SJSA1 (cell line): ENCODE data around the gene CAMK2N1. TPM values are rescaled to one million over a fixed set of nuclear protein-coding genes. Genes with fewer than 3 reads are reported as not detected.

ENCODE experiments used
- DNase-seq, 2 experiments: peaks; one replicate each; pipeline ENCODE4 v3.0.0-alpha.2; 2015 to 2020; ENCODE audit warnings: low spot score in 2 of 2, low read depth in 1 of 2
- H3K27ac ChIP-seq: fragments of 250-450 bp; sonication (Bioruptor Pico); 2 replicates; pipeline ENCODE4 v1.5.1; 2020; ENCODE audit warnings: mild to moderate bottlenecking, moderate library complexity
- H3K27me3 ChIP-seq: fragments of 250-450 bp; sonication (Bioruptor Pico); replicated peaks from 2 replicates; pipeline ENCODE4 v1.5.1; 2020; ENCODE audit warnings: mild to moderate bottlenecking, moderate library complexity
- H3K36me3 ChIP-seq: fragments of 250-450 bp; sonication (Bioruptor Pico); 2 replicates; pipeline ENCODE4 v1.5.1; 2020; ENCODE audit warnings: mild to moderate bottlenecking
- H3K4me1 ChIP-seq: fragments of 250-450 bp; sonication (Bioruptor Pico); replicated peaks from 2 replicates; pipeline ENCODE4 v1.6.1; 2021; ENCODE audit warnings: mild to moderate bottlenecking
- H3K4me3 ChIP-seq: fragments of 250-450 bp; sonication (Bioruptor Pico); 2 replicates; pipeline ENCODE4 v1.5.1; 2020; ENCODE audit warnings: mild to moderate bottlenecking
- H3K9me3 ChIP-seq: fragments of 250-450 bp; sonication (Bioruptor Pico); replicated peaks from 2 replicates; pipeline ENCODE4 v1.5.1; 2020; ENCODE audit warnings: mild to moderate bottlenecking
- total RNA-seq: library from RNA; depleted of rRNA; stranded (reverse); fragments of >200 nt; shearing (Covaris generic); gene quantifications from 2 replicates; pipeline ENCODE4 v1.2.3, GENCODE V29; 2014

The CAMK2N1 gene
- total RNA-seq, 1 experiment from 2014 or later: 37.1 TPM

GRCh38 chr1:20466273-20466672 lies 19.7 kb downstream of the CAMK2N1 start:
- no peak overlapping the region for H3K27ac ChIP-seq
- no peak for DNase-seq
- H3K36me3 ChIP-seq: no peaks in the 10 kb centered on the region
- H3K4me1 ChIP-seq: no peaks in the 10 kb centered on the region; the same call in 1 of the 2 replicates
- H3K9me3 ChIP-seq: no peaks in the 10 kb centered on the region
- H3K27me3 ChIP-seq: no peaks in the 10 kb centered on the region; the same call in 1 of the 2 replicates
- H3K4me3 ChIP-seq: no peak overlapping the region

- Histone ChIP-seq H3K27ac (no peak overlapping the region), H3K9me3 (no peaks in the 10 kb centered on the region), H3K4me3 (no peak overlapping the region), H3K4me1 (no peaks in the 10 kb centered on the region; the same call in 1 of the 2 replicates), H3K36me3 (no peaks in the 10 kb centered on the region), H3K27me3 (no peaks in the 10 kb centered on the region; the same call in 1 of the 2 replicates)
- no peak for DNase-seq
These were observed 20.8 kb downstream of the CAMK2N1 start for GRCh38 chr1:20465187-20465586.

GRCh38 chr1:20463502-20463901 lies 22.5 kb downstream of the CAMK2N1 start:
- DNase-seq: no peak
- no peaks in the 10 kb centered on the region; the same call in 1 of the 2 replicates for H3K27me3 ChIP-seq
- no peaks in the 10 kb centered on the region for H3K9me3 ChIP-seq
- H3K27ac ChIP-seq: no peak overlapping the region
- H3K4me1 ChIP-seq: no peaks in the 10 kb centered on the region
- H3K36me3 ChIP-seq: no peaks in the 10 kb centered on the region
- no peak overlapping the region for H3K4me3 ChIP-seq

GRCh38 chr1:20462397-20462796 lies 23.6 kb downstream of the CAMK2N1 start:
- no peaks in the 10 kb centered on the region for H3K36me3 ChIP-seq
- no peaks in the 10 kb centered on the region for H3K9me3 ChIP-seq
- no peak overlapping the region for H3K4me3 ChIP-seq
- no peak for DNase-seq
- no peak overlapping the region for H3K27ac ChIP-seq
- H3K4me1 ChIP-seq: no peaks in the 10 kb centered on the region
- H3K27me3 ChIP-seq: no peaks in the 10 kb centered on the region; the same call in 1 of the 2 replicates

GRCh38 chr1:20458717-20459116 lies 27.3 kb downstream of the CAMK2N1 start:
- Histone ChIP-seq H3K27me3 (no peaks in the 10 kb centered on the region; the same call in 1 of the 2 replicates), H3K4me1 (no peaks in the 10 kb centered on the region), H3K9me3 (no peaks in the 10 kb centered on the region)

GRCh38 chr1:20454004-20454403 lies 32.0 kb downstream of the CAMK2N1 start:
- Histone ChIP-seq H3K36me3 (no peaks in the 10 kb centered on the region), H3K27me3 (peaks cover 4% of the 10 kb centered on the region; the same call in 1 of the 2 replicates), H3K9me3 (no peaks in the 10 kb centered on the region), H3K27ac (no peak overlapping the region), H3K4me3 (no peak overlapping the region), H3K4me1 (no peaks in the 10 kb centered on the region; the same call in 1 of the 2 replicates)
- DNase-seq: no peak

More at GRCh38 chr1:20458717-20459116, 27.3 kb downstream of the CAMK2N1 start:
- H3K4me3 ChIP-seq: no peak overlapping the region
- H3K27ac ChIP-seq: no peak overlapping the region
- no peak for DNase-seq
- no peaks in the 10 kb centered on the region for H3K36me3 ChIP-seq

- Histone ChIP-seq H3K4me3 (no peak overlapping the region), H3K4me1 (peaks cover 8% of the 10 kb centered on the region), H3K27ac (no peak overlapping the region), H3K27me3 (peaks cover 4% of the 10 kb centered on the region; the same call in 1 of the 2 replicates), H3K36me3 (no peaks in the 10 kb centered on the region), H3K9me3 (no peaks in the 10 kb centered on the region)
- no peak for DNase-seq
These were observed 36.2 kb downstream of the CAMK2N1 start for GRCh38 chr1:20449735-20450311.

GRCh38 chr1:20448671-20449071 lies 37.3 kb downstream of the CAMK2N1 start:
- Histone ChIP-seq H3K36me3 (no peaks in the 10 kb centered on the region), H3K4me1 (peaks cover 8% of the 10 kb centered on the region), H3K27ac (no peak overlapping the region), H3K27me3 (peaks cover 4% of the 10 kb centered on the region; the same call in 1 of the 2 replicates), H3K9me3 (no peaks in the 10 kb centered on the region), H3K4me3 (no peak overlapping the region)
- no peak for DNase-seq

GRCh38 chr1:20447794-20448193 lies 38.2 kb downstream of the CAMK2N1 start:
- no peaks in the 10 kb centered on the region for H3K36me3 ChIP-seq
- DNase-seq: no peak
- H3K27me3 ChIP-seq: peaks cover 4% of the 10 kb centered on the region; the same call in 1 of the 2 replicates
- no peak overlapping the region for H3K4me3 ChIP-seq
- no peaks in the 10 kb centered on the region for H3K9me3 ChIP-seq
- peaks cover 8% of the 10 kb centered on the region for H3K4me1 ChIP-seq
- H3K27ac ChIP-seq: no peak overlapping the region

GRCh38 chr1:20446796-20447195 lies 39.2 kb downstream of the CAMK2N1 start:
- DNase-seq: peak; percentile 57 to 68
- peaks cover 8% of the 10 kb centered on the region for H3K4me1 ChIP-seq
- H3K27ac ChIP-seq: no peak overlapping the region
- H3K9me3 ChIP-seq: no peaks in the 10 kb centered on the region
- H3K27me3 ChIP-seq: peaks cover 4% of the 10 kb centered on the region; the same call in 1 of the 2 replicates
- no peak overlapping the region for H3K4me3 ChIP-seq
- no peaks in the 10 kb centered on the region for H3K36me3 ChIP-seq

- H3K27ac ChIP-seq: no peak overlapping the region
- H3K27me3 ChIP-seq: peaks cover 4% of the 10 kb centered on the region; the same call in 1 of the 2 replicates
- DNase-seq: no peak
- no peaks in the 10 kb centered on the region for H3K36me3 ChIP-seq
- no peak overlapping the region for H3K4me3 ChIP-seq
- no peaks in the 10 kb centered on the region for H3K9me3 ChIP-seq
- peaks cover 8% of the 10 kb centered on the region for H3K4me1 ChIP-seq
These were observed 40.1 kb downstream of the CAMK2N1 start for GRCh38 chr1:20445956-20446355.

- DNase-seq: no peak
- no peak overlapping the region for H3K4me3 ChIP-seq
- no peaks in the 10 kb centered on the region for H3K36me3 ChIP-seq
- no peaks in the 10 kb centered on the region for H3K9me3 ChIP-seq
- H3K27me3 ChIP-seq: no peaks in the 10 kb centered on the region
- H3K27ac ChIP-seq: no peak overlapping the region
- H3K4me1 ChIP-seq: peaks cover 8% of the 10 kb centered on the region
These were observed 42.1 kb downstream of the CAMK2N1 start for GRCh38 chr1:20443703-20444586.

GRCh38 chr1:20442920-20443625 lies 42.9 kb downstream of the CAMK2N1 start:
- Histone ChIP-seq H3K27me3 (no peaks in the 10 kb centered on the region), H3K27ac (no peak overlapping the region), H3K36me3 (no peaks in the 10 kb centered on the region), H3K9me3 (no peaks in the 10 kb centered on the region), H3K4me3 (no peak overlapping the region), H3K4me1 (peaks cover 8% of the 10 kb centered on the region)
- DNase-seq: no peak
